Skeletal muscle tissue (tissue), 4 donors: ENCODE data around the gene SELPLG. TPM values are rescaled to one million over a fixed set of nuclear protein-coding genes. Genes with fewer than 3 reads are reported as not detected.
A peak's percentile ranks its signal among the peaks of the same experiment; 100 is the strongest.

Experiments used
- H3K27ac ChIP-seq: one replicate; pipeline ENCODE4 v1.7.0; 2013; ENCODE audit warnings: mild to moderate bottlenecking, low read depth, low read length, inconsistent platforms
- H3K27me3 ChIP-seq, 3 donors: one replicate each; pipeline ENCODE4 v1.7.0; 2013; ENCODE audit warnings: low read length in 3 of 3; ENCODE audit not compliant: control insufficient read depth in 3 of 3, insufficient read depth in 3 of 3
- H3K36me3 ChIP-seq, 3 donors: one replicate each; pipeline ENCODE4 v1.7.0; 2013; ENCODE audit warnings: low read length in 3 of 3; ENCODE audit not compliant: control insufficient read depth in 3 of 3, insufficient read depth in 3 of 3
- H3K4me1 ChIP-seq, 3 donors: one replicate each; pipeline ENCODE4 v1.7.0; 2013; ENCODE audit warnings: low read length in 3 of 3, mild to moderate bottlenecking in 3 of 3; ENCODE audit not compliant: control insufficient read depth in 3 of 3, insufficient read depth in 3 of 3
- H3K4me3 ChIP-seq, 3 donors: one replicate each; pipeline ENCODE4 v1.7.0; 2013; ENCODE audit warnings: low read length in 3 of 3
- H3K9ac ChIP-seq, 3 donors: one replicate each; pipeline ENCODE4 v1.7.0; 2013; ENCODE audit warnings: low read length in 3 of 3, mild to moderate bottlenecking in 3 of 3, moderate library complexity in 2 of 3, low read depth in 1 of 3
- H3K9me3 ChIP-seq, 3 donors: one replicate each; pipeline ENCODE4 v1.7.0; 2013; ENCODE audit warnings: low read length in 3 of 3; ENCODE audit not compliant: control insufficient read depth in 3 of 3
- total RNA-seq: library from RNA; depleted of rRNA; stranded (reverse); fragments of >200 nt; gene quantifications from one replicate; pipeline ENCODE4 v1.2.3, GENCODE V29; 2014
- donor health status: Osteomylitis.

SELPLG gene
- total RNA-seq, 1 donor from 2014 or later: 3.7 TPM

DNA sequence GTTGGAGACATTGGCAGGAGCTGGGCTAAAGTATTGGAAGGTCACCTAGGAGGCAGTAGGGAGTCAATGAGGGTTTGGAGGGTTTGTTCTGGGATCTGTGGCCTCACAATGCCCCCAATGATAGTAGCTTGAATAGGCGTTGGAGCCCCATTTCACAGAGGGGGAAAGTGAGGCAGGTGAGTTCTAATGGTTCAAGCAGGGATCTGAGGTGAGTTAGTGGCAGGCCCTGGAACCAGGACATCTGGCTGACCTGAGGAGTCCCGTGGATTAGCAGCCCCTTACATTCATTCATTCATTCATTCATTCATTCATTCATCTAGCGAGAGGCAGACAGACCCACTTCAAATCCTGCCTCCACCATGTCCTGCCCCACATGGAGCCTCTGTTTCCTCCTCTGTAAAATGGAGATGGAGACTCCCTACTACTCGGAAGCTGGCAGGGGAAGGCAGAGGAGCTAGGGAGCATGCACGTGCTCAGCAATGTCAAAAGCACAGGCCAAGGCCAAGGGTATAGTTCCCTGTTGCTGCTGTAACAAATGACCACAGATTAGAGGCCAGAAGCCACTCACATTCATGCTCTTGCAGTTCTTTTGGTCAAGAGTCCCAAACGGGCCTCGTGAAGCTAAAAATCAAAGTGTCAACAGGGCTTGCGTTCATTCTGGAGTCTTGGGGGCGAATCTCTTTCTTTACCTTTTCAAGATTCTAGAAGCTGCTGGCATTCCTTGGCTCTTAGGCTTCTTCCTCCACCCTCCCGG is 33.6 kb downstream of the SELPLG start:
- Histone ChIP-seq H3K27ac (no peak overlapping the region), H3K4me3 (no peak overlapping the region)

DNA sequence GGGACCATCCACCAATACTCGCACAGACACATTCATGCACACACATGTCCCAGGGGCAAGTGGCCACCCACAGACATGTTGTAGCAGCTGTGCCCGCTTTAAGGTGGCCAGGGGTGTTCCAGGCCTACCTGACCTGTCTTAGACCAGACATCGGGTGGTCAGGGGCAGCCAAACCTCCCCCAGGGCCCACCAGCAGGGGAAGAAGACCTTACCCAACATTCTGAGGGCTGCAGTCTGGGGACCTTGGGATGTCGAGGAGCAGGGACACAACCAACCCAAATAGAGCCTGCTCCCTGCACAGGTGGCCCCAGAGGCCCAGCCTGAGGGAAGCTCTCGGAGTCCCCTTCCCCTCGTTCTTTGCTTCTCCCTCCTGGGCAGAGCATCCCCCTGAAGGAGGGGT is 34.2 kb downstream of the SELPLG start:
- Histone ChIP-seq H3K27me3 (no peaks in the 10 kb centered on the region), H3K36me3 (no peaks in the 10 kb centered on the region), H3K27ac (no peak overlapping the region), H3K9me3 (no peaks in the 10 kb centered on the region), H3K4me3 (no peak overlapping the region), H3K9ac (no peak overlapping the region), H3K4me1 (no peaks in the 10 kb centered on the region)

More for the DNA sequence above, 33.6 kb downstream of the SELPLG start:
- Histone ChIP-seq H3K9me3 (no peaks in the 10 kb centered on the region), H3K27me3 (no peaks in the 10 kb centered on the region), H3K9ac (no peak overlapping the region), H3K4me1 (no peaks in the 10 kb centered on the region), H3K36me3 (no peaks in the 10 kb centered on the region)

DNA sequence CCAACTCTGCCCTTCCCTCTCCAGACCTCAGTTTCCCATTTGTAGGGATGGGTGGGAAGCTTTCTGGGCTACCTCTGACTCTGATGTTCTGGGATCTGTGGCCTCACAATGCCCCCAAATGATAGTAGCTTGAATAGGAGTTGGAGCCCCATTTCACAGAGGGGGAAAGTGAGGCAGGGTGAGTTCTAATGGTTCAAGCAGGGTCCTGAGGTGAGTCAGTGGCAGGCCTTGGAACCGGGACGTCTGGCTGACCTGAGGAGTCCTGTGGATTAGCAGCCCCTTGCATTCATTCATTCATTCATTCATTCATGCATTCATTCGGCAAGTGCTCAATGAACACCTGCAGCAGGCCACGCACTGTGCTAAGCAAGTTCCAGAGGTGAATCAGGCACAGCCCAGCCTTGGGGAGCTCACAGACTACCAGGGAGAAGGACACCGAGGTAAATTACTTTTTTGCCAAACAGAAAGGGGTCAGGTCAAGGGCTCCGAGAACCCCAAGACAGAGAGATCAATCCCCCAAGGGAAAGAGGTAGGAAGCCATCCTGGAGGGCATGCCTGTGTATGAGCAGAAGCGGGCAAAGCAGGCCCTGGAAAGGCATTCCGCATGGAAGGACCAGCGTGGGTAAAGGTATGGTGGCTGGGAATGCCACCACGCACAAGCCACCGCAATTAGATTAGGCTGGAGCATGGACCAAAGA is 35.0 kb downstream of the SELPLG start:
- Histone ChIP-seq H3K4me1 (no peaks in the 10 kb centered on the region), H3K27me3 (no peaks in the 10 kb centered on the region), H3K4me3 (peak overlapping the region in 1 of 3 donors; percentile 31), H3K27ac (peak overlapping the region; percentile 44), H3K9me3 (no peaks in the 10 kb centered on the region), H3K9ac (no peak overlapping the region), H3K36me3 (no peaks in the 10 kb centered on the region)

DNA sequence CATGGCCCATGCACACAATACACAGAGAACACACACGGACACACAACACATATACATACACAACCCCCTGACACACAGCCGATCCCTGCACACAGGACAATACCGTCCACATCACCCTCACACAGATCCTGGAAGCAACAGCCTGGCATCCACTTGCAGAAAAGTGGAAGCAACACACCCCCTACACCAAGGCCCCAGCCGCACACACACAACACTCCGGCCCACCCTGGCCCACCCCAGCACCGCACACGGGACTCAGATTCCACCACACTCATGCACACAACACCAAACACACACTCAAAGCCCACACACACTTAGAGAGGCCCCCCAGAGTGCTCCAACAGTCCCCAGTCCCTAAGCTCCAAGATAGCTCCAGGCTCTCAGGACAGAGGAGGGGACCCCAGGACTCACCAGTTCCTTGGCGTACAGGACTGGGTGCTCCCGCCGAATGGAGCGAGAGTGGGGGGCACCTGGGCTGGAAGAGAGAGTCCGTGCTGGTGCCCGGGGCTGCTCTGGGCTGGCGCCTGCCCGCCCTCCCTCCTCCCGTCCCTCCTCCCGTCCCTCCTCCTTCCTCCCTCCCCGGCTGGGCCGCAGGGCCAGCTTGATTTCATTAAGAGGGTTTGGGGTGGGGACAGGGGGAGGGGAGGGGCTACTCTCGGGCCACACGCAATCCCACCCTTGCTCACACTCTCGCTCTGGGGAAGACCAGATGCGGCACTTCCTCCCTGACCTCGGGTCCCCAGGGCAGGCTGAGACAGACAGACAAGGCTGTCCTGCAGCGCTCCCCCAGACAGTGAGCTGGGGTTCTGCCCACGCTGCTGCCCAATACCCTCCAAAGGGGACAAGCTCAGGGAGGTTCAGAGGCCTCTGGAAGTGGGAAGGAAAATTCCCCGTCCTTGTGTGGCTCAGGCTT is 35.9 kb downstream of the SELPLG start, which contains the start of gene TMEM119:
Gene TMEM119 (minus strand): TSS at position 526 of the 913 bp plus-strand sequence. CDS start 5,701 bp downstream, outside the sequence.
- no peaks in the 10 kb centered on the region for H3K27me3 ChIP-seq
- peak within 1 kb of the TSS in 1 of 3 donors; percentile 8 for H3K9ac ChIP-seq
- no peaks in the 10 kb centered on the region for H3K36me3 ChIP-seq
- peak within 1 kb of the TSS; percentile 52 to 67 (median 61) for H3K4me3 ChIP-seq
- no peaks in the 10 kb centered on the region for H3K4me1 ChIP-seq
- peak within 1 kb of the TSS; percentile 44 for H3K27ac ChIP-seq
- no peaks in the 10 kb centered on the region for H3K9me3 ChIP-seq

DNA sequence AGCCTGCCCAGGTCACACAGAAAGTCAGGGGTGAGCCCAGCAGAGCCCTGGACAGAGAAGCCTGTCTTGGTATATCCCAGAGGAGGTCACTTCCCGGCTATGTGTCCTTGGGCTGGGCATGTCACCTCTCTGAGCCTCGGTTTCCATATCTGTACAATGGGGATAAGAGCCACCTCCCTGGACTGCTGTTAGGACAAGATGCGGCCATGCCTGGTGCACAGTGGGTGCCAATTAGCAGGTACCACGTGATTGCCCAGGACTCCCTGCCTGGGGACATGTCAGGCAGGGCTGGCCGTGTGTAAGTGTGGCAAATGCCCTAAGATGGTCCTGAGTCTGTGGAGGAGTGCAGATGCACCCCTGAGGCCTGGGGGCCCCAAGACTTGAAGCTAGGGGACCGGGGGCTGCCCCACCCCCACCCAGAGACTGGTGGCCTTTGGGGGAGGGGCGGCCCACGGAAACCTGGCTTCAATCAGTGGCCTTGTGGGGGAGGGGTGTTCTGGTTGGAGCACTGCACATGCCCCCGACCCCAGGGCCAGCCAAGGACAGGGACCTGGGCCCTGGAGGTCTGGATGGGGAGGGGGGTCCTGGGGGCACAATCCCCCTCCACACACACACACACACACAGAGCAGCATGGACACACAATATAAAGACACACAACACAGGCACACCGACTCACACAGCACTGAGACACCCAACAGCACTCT is 36.7 kb downstream of the SELPLG start:
- Histone ChIP-seq H3K9me3 (no peaks in the 10 kb centered on the region), H3K36me3 (no peaks in the 10 kb centered on the region), H3K9ac (peak overlapping the region in 1 of 3 donors; percentile 8), H3K4me3 (peak overlapping the region; percentile 52 to 67 (median 61)), H3K27ac (peak overlapping the region; percentile 30), H3K27me3 (no peaks in the 10 kb centered on the region), H3K4me1 (no peaks in the 10 kb centered on the region)

DNA sequence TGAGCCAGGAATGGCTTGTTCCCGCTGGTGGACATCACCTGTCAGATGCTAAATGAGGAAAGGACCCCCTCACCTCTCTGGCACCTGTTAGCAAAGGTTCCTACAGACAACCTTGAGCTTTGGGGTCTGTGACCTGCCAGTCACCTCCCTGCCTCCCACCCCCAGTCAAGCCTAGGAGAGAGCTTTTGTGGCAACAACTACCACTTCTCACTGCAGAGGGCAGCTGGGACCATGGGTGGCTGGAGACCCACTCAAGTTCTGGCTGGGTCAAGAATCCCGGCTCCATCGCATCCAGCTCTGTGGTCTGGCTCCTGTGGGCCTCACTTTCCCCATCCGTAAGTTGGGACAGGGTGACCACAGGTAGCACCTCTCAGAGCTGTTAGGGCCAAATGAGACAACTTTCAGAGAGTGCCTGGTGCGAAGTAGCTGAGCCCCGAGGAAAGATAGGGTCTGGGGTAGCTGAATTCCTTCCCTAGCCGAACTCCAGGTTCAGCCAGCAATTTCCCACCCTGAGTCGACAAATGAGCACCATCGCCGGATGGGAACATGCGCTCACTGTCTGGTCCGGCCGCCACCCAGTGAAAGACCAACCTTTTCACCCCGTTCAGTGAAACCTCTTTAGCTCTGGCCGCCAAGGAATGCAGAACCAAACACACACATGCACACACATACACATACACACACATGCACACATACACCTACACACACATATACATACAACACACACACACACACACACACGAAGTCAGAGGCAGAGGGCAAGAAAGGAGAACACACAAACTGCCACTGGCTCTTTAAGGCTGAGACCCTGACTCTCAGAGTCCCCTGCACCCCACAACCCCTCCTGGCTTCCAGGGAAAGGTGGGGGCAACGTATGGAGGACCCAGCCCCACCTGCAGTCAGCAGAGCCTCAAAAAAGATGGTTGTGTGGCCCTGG is 37.7 kb downstream of the SELPLG start:
- no peak overlapping the region for H3K9ac ChIP-seq
- no peaks in the 10 kb centered on the region for H3K36me3 ChIP-seq
- H3K4me1 ChIP-seq: no peaks in the 10 kb centered on the region
- no peaks in the 10 kb centered on the region for H3K27me3 ChIP-seq
- no peaks in the 10 kb centered on the region for H3K9me3 ChIP-seq
- H3K27ac ChIP-seq: peak overlapping the region; percentile 30
- H3K4me3 ChIP-seq: peak overlapping the region in 2 of 3 donors; percentile 26 to 33

DNA sequence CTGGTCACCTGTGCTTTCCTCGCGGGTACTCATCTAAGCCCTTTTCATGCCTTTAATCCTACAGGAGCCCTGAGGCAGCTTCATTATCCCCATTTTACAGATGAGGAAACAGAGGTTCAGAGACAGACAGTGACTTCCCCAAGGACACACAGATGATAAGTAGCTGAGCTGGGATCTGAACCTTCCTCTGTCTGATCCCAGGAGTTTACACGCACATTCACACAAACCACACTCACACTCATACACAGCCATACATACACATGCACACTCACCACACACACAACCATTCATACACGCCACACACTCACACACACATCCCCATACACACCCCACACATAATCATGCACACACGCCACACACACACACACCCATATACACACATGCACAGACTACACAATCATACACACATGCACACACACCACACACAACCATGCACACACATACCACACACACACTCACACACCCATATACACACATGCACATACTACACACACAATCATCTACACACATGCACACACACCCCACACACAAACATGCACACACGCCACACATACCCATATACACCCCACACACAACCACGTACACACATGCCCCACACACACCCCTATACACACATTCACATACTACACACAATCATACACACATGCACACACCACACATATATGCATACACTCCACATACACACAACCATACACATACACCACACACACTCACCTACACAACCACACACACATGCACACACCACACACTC is 38.6 kb downstream of the SELPLG start:
- Histone ChIP-seq H3K9ac (no peak overlapping the region), H3K27me3 (no peaks in the 10 kb centered on the region), H3K36me3 (no peaks in the 10 kb centered on the region), H3K27ac (no peak overlapping the region), H3K4me1 (no peaks in the 10 kb centered on the region), H3K4me3 (no peak overlapping the region), H3K9me3 (no peaks in the 10 kb centered on the region)

DNA sequence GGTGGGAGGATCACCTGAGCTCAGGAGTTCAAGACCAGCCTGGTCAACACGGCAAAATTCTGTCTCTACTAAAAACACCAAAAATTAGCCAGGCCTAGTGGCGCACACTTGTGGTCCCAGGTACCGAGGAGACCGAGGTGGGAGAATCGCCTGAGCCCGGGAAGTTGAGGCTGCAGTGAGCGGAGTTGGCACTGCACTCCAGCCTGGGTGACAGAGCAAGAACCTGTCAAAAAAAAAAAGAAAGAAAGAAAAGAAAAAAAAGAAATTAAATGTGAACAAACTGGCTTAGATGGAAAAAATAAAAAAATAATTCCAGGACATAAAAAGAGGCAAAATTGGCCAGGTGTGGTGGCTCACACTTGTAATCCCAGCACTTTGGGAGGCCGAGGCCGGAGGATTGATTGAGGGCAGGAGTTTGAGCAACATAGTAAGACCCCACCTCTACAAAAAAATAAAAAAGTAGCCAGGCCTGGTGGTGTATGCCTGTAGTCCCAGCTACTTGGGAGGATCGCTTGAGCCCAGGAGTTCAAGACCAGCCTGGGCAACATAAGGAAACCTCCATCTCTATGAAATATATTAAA is 39.3 kb downstream of the SELPLG start:
- Histone ChIP-seq H3K4me1 (no peaks in the 10 kb centered on the region), H3K9ac (no peak overlapping the region), H3K27me3 (no peaks in the 10 kb centered on the region), H3K36me3 (no peaks in the 10 kb centered on the region), H3K4me3 (no peak overlapping the region), H3K9me3 (no peaks in the 10 kb centered on the region), H3K27ac (no peak overlapping the region)
